PC-9 (cell line): ENCODE results near the gene ATXN1.
"Not testable (repeated sequence)": the region's sequence is repeated elsewhere in the genome, so short reads cannot be mapped to it uniquely, and the experiment has no call there.

ENCODE experiments used
- CTCF ChIP-seq: fragments of 200-600 bp; sonication (generic); conservative IDR thresholded peaks from 2 replicates; pipeline ENCODE4 v1.6.1; 2017; ENCODE audit warnings: mixed run types, antibody characterized with exemption, mild to moderate bottlenecking, moderate library complexity
- EZH2 ChIP-seq: fragments of 200-600 bp; sonication (generic); IDR thresholded peaks from 2 replicates; pipeline ENCODE4 v1.8.0; 2017; ENCODE audit warnings: antibody characterized with exemption, low read depth

DNA sequence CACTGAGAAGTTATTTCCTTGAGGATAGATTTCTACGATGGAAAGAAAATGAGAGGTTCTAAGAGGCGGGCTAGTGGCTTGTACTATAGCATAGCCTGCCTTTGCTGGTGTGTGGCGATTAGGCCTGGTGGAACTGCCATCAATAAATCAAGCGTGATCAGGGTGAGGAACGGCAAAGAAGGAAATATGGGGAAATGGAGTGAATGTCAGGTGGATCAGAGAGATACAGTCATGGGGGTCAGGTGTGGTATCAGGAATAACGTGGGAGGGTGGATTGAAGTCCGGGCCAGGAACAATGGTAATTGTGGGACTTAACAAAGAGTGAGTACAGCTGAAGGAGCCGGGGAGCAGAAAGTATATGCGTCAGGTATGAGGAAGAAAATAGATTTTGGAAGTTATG, 500.7 kb downstream of the ATXN1 start:
- TF ChIP-seq CTCF, EZH2: not testable (repeated sequence)
